Measurements from ENCODE around the gene SLC25A6.

DNA sequence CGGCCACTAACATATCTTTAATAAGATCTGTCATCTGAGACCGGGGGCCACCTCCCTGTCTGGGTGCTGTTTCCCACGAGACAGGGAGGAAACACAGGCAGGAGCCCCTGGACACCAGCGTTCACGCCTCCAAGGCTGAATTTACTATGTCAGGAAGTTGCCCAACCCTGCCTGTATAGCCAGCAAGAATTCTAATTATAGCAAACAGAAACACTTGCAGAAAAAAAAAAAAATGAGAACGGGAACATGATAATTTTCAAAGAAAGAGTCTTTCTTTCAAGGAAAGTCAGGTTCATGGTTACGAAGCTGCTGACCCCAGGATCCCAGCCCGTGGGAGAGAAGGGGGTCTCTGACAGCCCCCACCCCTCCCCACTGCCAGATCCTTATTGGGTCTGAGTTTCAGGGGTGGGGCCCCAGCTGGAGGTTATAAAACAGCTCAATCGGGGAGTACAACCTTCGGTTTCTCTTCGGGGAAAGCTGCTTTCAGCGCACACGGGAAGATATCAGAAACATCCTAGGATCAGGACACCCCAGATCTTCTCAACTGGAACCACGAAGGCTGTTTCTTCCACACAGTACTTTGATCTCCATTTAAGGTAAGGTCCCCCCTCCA is 55.5 kb downstream of the SLC25A6 start, which contains the start of gene IL3RA:
- TF ChIP-seq, protein P1, sequence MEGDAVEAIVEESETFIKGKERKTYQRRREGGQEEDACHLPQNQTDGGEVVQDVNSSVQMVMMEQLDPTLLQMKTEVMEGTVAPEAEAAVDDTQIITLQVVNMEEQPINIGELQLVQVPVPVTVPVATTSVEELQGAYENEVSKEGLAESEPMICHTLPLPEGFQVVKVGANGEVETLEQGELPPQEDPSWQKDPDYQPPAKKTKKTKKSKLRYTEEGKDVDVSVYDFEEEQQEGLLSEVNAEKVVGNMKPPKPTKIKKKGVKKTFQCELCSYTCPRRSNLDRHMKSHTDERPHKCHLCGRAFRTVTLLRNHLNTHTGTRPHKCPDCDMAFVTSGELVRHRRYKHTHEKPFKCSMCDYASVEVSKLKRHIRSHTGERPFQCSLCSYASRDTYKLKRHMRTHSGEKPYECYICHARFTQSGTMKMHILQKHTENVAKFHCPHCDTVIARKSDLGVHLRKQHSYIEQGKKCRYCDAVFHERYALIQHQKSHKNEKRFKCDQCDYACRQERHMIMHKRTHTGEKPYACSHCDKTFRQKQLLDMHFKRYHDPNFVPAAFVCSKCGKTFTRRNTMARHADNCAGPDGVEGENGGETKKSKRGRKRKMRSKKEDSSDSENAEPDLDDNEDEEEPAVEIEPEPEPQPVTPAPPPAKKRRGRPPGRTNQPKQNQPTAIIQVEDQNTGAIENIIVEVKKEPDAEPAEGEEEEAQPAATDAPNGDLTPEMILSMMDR (IDR thresholded peaks at IDR 0.05) = no peak
- TF ChIP-seq POLR2A (IDR thresholded peaks at IDR 0.05) = no peak
- TF ChIP-seq EP300 (IDR thresholded peaks at IDR 0.05) = no peak

Measured in ovary (tissue), 3 donors.